IMR-90 (cell line): ENCODE data around the gene SNX30. TPM values are rescaled to one million over a fixed set of nuclear protein-coding genes. Genes with fewer than 3 reads are reported as not detected.

Source experiments
- ATAC-seq: fragments of 200-7000 bp; cut with Tn5 transposase; 2 replicates; pipeline ENCODE4 v1.9.1; 2020; ENCODE audit warnings: low read depth, mild to moderate bottlenecking, moderate library complexity
- BruUV-seq: library from RNA; stranded (reverse); fragments of 400-500 nt; replicated peaks from 2 replicates; lab custom pipeline; 2021; lab: Mats Ljungman, UMichigan
- CTCF ChIA-PET: fragments of 300-600 bp; formaldehyde crosslinking; extraction: SDS; loops from one replicate; lab custom pipeline; 2021; ENCODE audit warnings: antibody characterized with exemption; lab: Yijun Ruan, JAX
- POLR2A ChIA-PET: fragments of 300-600 bp; sonication (Branson Sonifier 250); formaldehyde crosslinking; loops from one replicate; lab custom pipeline; 2022; ENCODE audit warnings: antibody characterized with exemption; ENCODE audit not compliant: unreplicated experiment; lab: Charles Lee
- DNase-seq: peaks from one replicate; pipeline ENCODE4 v3.0.0; 2013
- H2AFZ ChIP-seq: replicated peaks from 2 replicates; pipeline ENCODE3; 2013; ENCODE audit warnings: low read length, mild to moderate bottlenecking; ENCODE audit not compliant: poor library complexity
- H2AK5ac ChIP-seq: 2 replicates; pipeline ENCODE4 v1.6.1; 2013; ENCODE audit warnings: low read depth, low read length, inconsistent platforms
- H2AK9ac ChIP-seq: replicated peaks from 2 replicates; pipeline ENCODE3; 2013; ENCODE audit warnings: mild to moderate bottlenecking, low read depth, low read length, moderate library complexity; ENCODE audit not compliant: poor library complexity
- H2BK120ac ChIP-seq: 2 replicates; pipeline ENCODE4 v1.6.1; 2013; ENCODE audit warnings: low read depth, low read length, inconsistent platforms
- H2BK15ac ChIP-seq: 3 replicates; pipeline ENCODE4 v1.6.1; 2013; ENCODE audit warnings: low read depth, low read length, inconsistent platforms
- H2BK20ac ChIP-seq: 2 replicates; pipeline ENCODE4 v1.6.1; 2013; ENCODE audit warnings: low read depth, mild to moderate bottlenecking, inconsistent platforms, low read length, moderate library complexity
- H2BK5ac ChIP-seq: 2 replicates; pipeline ENCODE4 v1.6.1; 2013; ENCODE audit warnings: mild to moderate bottlenecking, low read depth, low read length, inconsistent platforms; ENCODE audit not compliant: poor library complexity, severe bottlenecking
- H3K14ac ChIP-seq: replicated peaks from 2 replicates; pipeline ENCODE4 v1.6.1; 2013; ENCODE audit warnings: low read depth, low read length, inconsistent platforms
- H3K18ac ChIP-seq: 2 replicates; pipeline ENCODE4 v1.6.1; 2013; ENCODE audit warnings: low read depth, low read length, control low read depth
- H3K23ac ChIP-seq: 2 replicates; pipeline ENCODE4 v1.6.1; 2013; ENCODE audit warnings: low read depth, low read length, inconsistent platforms
- H3K27ac ChIP-seq: 2 replicates; pipeline ENCODE4 v1.5.1; 2013; ENCODE audit warnings: mild to moderate bottlenecking, control low read depth, low read length; ENCODE audit not compliant: insufficient read depth
- H3K27me3 ChIP-seq: 2 replicates; pipeline ENCODE4 v1.6.1; 2013; ENCODE audit warnings: low read length; ENCODE audit not compliant: control insufficient read depth, insufficient read depth
- H3K36me3 ChIP-seq: 2 replicates; pipeline ENCODE4 v1.6.1; 2013; ENCODE audit warnings: low read length, mixed read lengths; ENCODE audit not compliant: control insufficient read depth, insufficient read depth
- H3K4ac ChIP-seq: 2 replicates; pipeline ENCODE4 v1.6.1; 2013; ENCODE audit warnings: low read depth, low read length, inconsistent platforms
- H3K4me1 ChIP-seq: 2 replicates; pipeline ENCODE4 v1.6.1; 2013; ENCODE audit warnings: low read length, mixed read lengths; ENCODE audit not compliant: control insufficient read depth, insufficient read depth
- H3K4me2 ChIP-seq: 2 replicates; pipeline ENCODE4 v1.6.1; 2013; ENCODE audit warnings: low read depth, mild to moderate bottlenecking, control low read depth, low read length, moderate library complexity
- H3K4me3 ChIP-seq: 2 replicates; pipeline ENCODE4 v1.5.1; 2013; ENCODE audit warnings: low read depth, mild to moderate bottlenecking, control low read depth, low read length, moderate library complexity; ENCODE audit not compliant: insufficient read depth
- H3K56ac ChIP-seq: 2 replicates; pipeline ENCODE4 v1.6.1; 2013; ENCODE audit warnings: low read length, inconsistent platforms; ENCODE audit not compliant: insufficient read depth; ENCODE audit errors: extremely low read depth
- H3K79me1 ChIP-seq, 2 experiments: 2 replicates each; pipeline ENCODE4 v1.6.1; 2013; ENCODE audit warnings: low read length in 2 of 2, inconsistent platforms in 1 of 2, low read depth in 1 of 2
- H3K9ac ChIP-seq: 2 replicates; pipeline ENCODE4 v1.6.1; 2013; ENCODE audit warnings: low read depth, low read length, control low read depth
- H3K9me1 ChIP-seq: 2 replicates; pipeline ENCODE4 v1.6.1; 2013; ENCODE audit warnings: low read length, inconsistent platforms; ENCODE audit not compliant: insufficient read depth
- H3K9me3 ChIP-seq: 2 replicates; pipeline ENCODE4 v1.6.1; 2013; ENCODE audit warnings: low read length; ENCODE audit not compliant: control insufficient read depth, insufficient read depth
- H4K20me1 ChIP-seq: 2 replicates; pipeline ENCODE4 v1.6.1; 2013; ENCODE audit warnings: low read length, inconsistent platforms; ENCODE audit not compliant: insufficient read depth
- H4K5ac ChIP-seq: 2 replicates; pipeline ENCODE4 v1.6.1; 2013; ENCODE audit warnings: mild to moderate bottlenecking, low read depth, low read length, control low read depth
- H4K8ac ChIP-seq, 2 experiments: 2 replicates each; pipeline ENCODE4 v1.6.1; 2013; ENCODE audit warnings: low read depth in 2 of 2, low read length in 2 of 2, control low read depth in 1 of 2, inconsistent platforms in 1 of 2
- H4K91ac ChIP-seq: 2 replicates; pipeline ENCODE4 v1.6.1; 2013; ENCODE audit warnings: low read depth, low read length, inconsistent platforms; ENCODE audit not compliant: insufficient read depth
- BHLHE40 ChIP-seq: fragments of 150-350 bp; IDR thresholded peaks from 2 replicates; pipeline ENCODE4 v1.6.1; 2016; ENCODE audit warnings: mild to moderate bottlenecking, low read depth, low read length
- MAZ ChIP-seq: IDR thresholded peaks from 2 replicates; pipeline ENCODE4 v1.6.1; 2012; ENCODE audit warnings: low read depth, mild to moderate bottlenecking, low read length, improper control_type of control experiment, moderate library complexity, borderline replicate concordance
- RAD21 ChIP-seq: IDR thresholded peaks from 2 replicates; pipeline ENCODE4 v1.6.1; 2012; ENCODE audit warnings: low read length, improper control_type of control experiment
- SMC3 ChIP-seq: fragments of 150-350 bp; IDR thresholded peaks from 2 replicates; pipeline ENCODE4 v1.6.1; 2016; ENCODE audit warnings: low read depth, mild to moderate bottlenecking, antibody characterized with exemption, low read length, moderate library complexity
- WGBS, 2 experiments: methylation state at CpG; one replicate each; pipeline versions ENCODE4 v1.1.5 to v1.1.7; 2013; ENCODE audit warnings: missing lambda C conversion rate in 2 of 2; ENCODE audit not compliant: insufficient read length in 1 of 2; ENCODE audit errors: extremely low coverage in 2 of 2; 5-methylcytosine and 5-hydroxymethylcytosine counted together
- dilution Hi-C: fragments of 300-500 bp; cut with HindIII; formaldehyde crosslinking; loops from one replicate; pipeline ENCODE4 v1.14.3; 2018; ENCODE audit warnings: low sequenced_read_pairs; ENCODE audit not compliant: unreplicated experiment
- in situ Hi-C: fragments of 300-500 bp; cut with MboI; formaldehyde crosslinking; loops from 3 replicates; pipeline ENCODE4 v1.14.3; 2019; ENCODE audit warnings: low sequenced_read_pairs, inconsistent platforms, mixed read lengths
- intact Hi-C: fragments of 100-400 bp; cut with micrococcal nuclease; formaldehyde crosslinking; loops from 2 replicates; pipeline ENCODE4 v1.10.0; 2022
- polyA plus RNA-seq, 3 experiments: library from polyadenylated mRNA; depleted of rRNA; stranded (reverse); fragments of >200 nt; gene quantifications; 2 replicates each; pipeline ENCODE4 v1.2.3, GENCODE V29; 2012; ENCODE audit warnings: low replicate concordance in 1 of 3
- total RNA-seq: library from RNA; depleted of rRNA; stranded (reverse); fragments of >200 nt; gene quantifications from 2 replicates; pipeline ENCODE4 v1.2.3, GENCODE V29; 2012
- TF ChIP-seq, protein P1 (sequence below): fragments of 150-350 bp; IDR thresholded peaks from 2 replicates; pipeline ENCODE4 v1.6.1; 2017; ENCODE audit warnings: mild to moderate bottlenecking, antibody characterized with exemption, low read length, low read depth

Gene SNX30
- total and polyA plus RNA-seq, 2 of the 4 experiments (the other 2 are of a cell fraction): 8.0 to 18.8 TPM

GRCh38 chr9:112719696-112720095, 30.9 kb upstream of the SNX30 start:
- no CpG with 5 or more reads among the region's 2 CpGs for WGBS, 2 experiments
- Histone ChIP-seq H2BK20ac (no peak overlapping the region), H3K9me1 (no peaks in the 10 kb centered on the region), H3K4me3 (no peak overlapping the region), H4K8ac (no peak overlapping the region), H3K79me1 (peaks cover 0 to 10% of the 10 kb centered on the region in 2 experiments), H2BK15ac (no peak overlapping the region), H2AFZ (no peak overlapping the region), H3K36me3 (no peaks in the 10 kb centered on the region), H2AK5ac (no peak overlapping the region), H4K5ac (no peak overlapping the region), H3K18ac (no peak overlapping the region), H3K4me1 (no peaks in the 10 kb centered on the region), H3K27ac (no peak overlapping the region), H3K4ac (no peak overlapping the region), H2AK9ac (no peak overlapping the region), H4K20me1 (no peaks in the 10 kb centered on the region), H3K27me3 (no peaks in the 10 kb centered on the region), H3K23ac (no peak overlapping the region), H2BK120ac (no peak overlapping the region), H3K56ac (no peak overlapping the region), H2BK5ac (no peak overlapping the region), H3K4me2 (no peak overlapping the region), H3K14ac (no peak overlapping the region), H3K9ac (no peak overlapping the region), H3K9me3 (no peaks in the 10 kb centered on the region), H4K91ac (no peak overlapping the region)
- TF ChIP-seq RAD21: no peak
- TF ChIP-seq BHLHE40: no peak
- TF ChIP-seq SMC3: no peak
- TF ChIP-seq, protein P1, sequence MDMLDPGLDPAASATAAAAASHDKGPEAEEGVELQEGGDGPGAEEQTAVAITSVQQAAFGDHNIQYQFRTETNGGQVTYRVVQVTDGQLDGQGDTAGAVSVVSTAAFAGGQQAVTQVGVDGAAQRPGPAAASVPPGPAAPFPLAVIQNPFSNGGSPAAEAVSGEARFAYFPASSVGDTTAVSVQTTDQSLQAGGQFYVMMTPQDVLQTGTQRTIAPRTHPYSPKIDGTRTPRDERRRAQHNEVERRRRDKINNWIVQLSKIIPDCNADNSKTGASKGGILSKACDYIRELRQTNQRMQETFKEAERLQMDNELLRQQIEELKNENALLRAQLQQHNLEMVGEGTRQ: no peak
- TF ChIP-seq MAZ: no peak
- ChIA-PET CTCF (interaction anchor here (0.5 kb wide), 1 partner anchor 20 kb away, joined by 3 read pairs; no protein-coding TSS in a partner anchor), POLR2A (no interaction called here)
- DNase-seq: peak; percentile 10
- no TSS peak for BruUV-seq
- intact Hi-C loops (loop anchor here (5.0 to 10.0 kb wide), 3 partner anchors 33 to 185 kb away; partner anchors contain the start of gene SNX30), dilution Hi-C loops (no loop called here), in situ Hi-C loops (loop anchor here (25.0 kb wide), 2 partner anchors 632 to 957 kb away; no protein-coding TSS in a partner anchor)
- no peak for ATAC-seq
